ENCODE data around the gene OR51V1.

The OR51V1 gene

GRCh38 chr11:5154657-5155056, 45.8 kb downstream of the OR51V1 start, which contains the start of gene OR52A1:
Gene OR52A1, minus strand, starts transcription at chr11:5154757. Its CDS starts 2,388 bp downstream, at chr11:5152369.
- TF ChIP-seq GATA3 (IDR thresholded peaks at IDR 0.05; ENCODE audit: low read depth, low read length) = no peak
- no peak for TF ChIP-seq GATA2 (IDR thresholded peaks at IDR 0.05; ENCODE audit: low read depth, low read length)

- TF ChIP-seq GATA2 (IDR thresholded peaks at IDR 0.05; ENCODE audit: low read depth, low read length) = no peak
- TF ChIP-seq GATA3 (IDR thresholded peaks at IDR 0.05; ENCODE audit: low read depth, low read length) = no peak
Measured at GRCh38 chr11:5153574-5154431, 46.7 kb downstream of the OR51V1 start.

- no peak for TF ChIP-seq GATA2 (IDR thresholded peaks at IDR 0.05; ENCODE audit: low read depth, low read length)
- no peak for TF ChIP-seq GATA3 (IDR thresholded peaks at IDR 0.05; ENCODE audit: low read depth, low read length)
Measured at GRCh38 chr11:5151713-5152153, 48.7 kb downstream of the OR51V1 start.
